Measurements from ENCODE around the gene SORCS2.

DNA sequence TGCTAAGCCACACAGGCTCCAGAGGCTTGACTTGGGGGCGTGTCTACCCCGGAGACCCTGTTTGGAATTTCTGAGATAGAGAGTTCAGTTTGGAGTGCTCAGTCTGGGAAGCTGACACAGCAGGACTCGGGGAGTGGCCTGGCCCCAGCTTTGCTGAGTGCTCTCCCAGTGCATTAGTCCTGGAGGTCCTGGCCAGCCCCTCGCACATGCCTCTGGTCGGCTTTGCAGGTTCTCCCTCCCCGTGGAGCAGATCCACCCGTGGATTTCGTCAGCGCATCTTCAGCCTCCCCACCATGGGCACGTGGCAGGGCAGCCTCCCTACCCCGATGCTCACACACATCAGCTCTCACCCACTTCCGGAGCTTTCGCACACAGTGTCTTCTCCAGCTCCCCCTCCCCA is 177.2 kb downstream of the SORCS2 start:
- no peak for TF ChIP-seq EZH2 (IDR thresholded peaks at IDR 0.05; ENCODE audit: borderline replicate concordance, low read length)
- TF ChIP-seq, protein P1, sequence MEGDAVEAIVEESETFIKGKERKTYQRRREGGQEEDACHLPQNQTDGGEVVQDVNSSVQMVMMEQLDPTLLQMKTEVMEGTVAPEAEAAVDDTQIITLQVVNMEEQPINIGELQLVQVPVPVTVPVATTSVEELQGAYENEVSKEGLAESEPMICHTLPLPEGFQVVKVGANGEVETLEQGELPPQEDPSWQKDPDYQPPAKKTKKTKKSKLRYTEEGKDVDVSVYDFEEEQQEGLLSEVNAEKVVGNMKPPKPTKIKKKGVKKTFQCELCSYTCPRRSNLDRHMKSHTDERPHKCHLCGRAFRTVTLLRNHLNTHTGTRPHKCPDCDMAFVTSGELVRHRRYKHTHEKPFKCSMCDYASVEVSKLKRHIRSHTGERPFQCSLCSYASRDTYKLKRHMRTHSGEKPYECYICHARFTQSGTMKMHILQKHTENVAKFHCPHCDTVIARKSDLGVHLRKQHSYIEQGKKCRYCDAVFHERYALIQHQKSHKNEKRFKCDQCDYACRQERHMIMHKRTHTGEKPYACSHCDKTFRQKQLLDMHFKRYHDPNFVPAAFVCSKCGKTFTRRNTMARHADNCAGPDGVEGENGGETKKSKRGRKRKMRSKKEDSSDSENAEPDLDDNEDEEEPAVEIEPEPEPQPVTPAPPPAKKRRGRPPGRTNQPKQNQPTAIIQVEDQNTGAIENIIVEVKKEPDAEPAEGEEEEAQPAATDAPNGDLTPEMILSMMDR (IDR thresholded peaks at IDR 0.05; ENCODE audit: low read length) = no peak

All from OCI-LY1 (cell line).